ENCODE measurements around the gene AMBRA1.

AMBRA1 gene

DNA sequence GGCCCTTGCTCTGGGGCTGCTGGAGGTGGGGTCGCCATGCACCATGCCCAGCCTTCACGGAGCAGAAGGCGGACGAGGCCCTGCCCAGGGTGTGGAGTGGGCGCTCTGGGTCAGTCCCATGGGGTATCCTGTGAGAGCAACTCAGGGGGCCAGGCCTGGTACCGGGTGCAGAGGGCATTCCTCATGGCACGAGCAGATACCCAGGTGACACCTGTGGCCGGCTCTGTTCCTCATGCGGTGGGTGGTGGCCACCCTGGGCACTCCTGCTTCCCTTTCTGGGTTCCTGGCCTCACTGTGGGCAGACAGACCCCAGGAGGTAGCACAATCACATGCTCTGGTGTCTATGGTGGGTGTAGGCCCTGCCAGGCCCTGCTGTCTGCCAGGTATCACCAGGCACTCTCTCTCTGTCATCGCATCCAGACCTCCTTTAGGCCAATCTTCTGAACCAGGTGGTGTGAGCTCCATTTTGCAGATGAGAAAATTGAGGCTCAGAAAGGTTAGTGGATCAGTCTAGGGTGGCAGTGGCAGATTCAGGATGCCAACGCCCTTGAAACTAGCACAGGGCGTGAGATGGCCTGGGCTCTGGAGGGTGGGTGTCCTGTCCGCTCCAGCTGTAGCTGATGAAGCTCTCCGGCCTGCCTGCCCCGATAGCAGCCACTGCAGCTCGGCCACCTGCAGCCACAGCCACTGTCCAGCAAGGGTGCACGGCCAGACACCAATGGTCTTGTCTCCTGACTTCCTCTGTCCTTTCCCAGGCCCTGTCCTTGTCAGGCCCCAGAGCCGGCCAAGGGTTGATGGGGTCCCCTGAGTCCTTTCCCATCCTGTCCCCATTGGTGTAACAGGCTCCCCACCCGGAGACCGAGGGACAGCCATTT lies 231.4 kb downstream of the AMBRA1 start:
- no peak for ATAC-seq

DNA sequence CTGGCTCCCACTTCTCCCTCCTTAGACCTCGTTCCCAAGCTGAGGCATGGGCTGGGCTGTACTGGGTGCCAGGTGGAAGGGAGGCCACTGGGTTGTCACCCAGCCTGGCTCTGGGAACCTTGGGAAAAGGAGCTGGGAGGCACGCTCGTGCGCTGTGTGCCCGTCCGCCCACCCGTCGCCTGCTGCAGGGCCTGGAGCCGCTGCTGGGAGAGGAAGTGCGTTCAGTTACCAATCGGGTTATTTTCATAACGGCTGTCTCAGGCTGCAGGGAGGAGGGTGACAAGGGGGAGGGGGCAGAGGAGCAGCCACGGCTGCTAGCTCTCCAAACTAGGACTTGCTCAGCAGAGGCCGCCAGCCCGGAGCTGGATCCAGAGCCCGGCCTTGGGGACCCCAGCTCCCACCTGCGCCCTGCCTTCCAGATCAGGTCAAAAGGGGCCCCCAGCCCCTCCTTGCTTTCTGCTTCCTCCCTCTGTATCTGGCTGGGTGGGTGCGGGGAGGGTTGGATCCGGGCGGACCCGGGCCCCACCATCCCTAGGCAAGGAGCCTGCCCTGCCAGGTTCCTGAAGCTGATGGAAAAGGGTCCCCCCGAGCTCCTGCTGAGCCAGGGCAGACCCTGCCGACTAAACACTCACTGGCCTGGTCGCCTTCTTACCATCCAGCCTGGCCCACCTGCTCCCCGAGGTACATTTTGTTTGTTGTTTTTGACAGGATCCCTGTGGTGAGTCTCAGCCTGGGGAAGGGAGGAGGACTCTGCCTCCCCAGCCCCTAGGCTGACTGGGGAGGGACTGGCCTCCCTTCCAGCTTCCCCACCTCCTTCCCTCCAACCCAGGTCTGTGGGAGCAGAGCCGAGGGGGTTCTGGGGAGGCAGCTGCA lies 232.3 kb downstream of the AMBRA1 start:
- peak; percentile 91 to 93 for ATAC-seq

DNA sequence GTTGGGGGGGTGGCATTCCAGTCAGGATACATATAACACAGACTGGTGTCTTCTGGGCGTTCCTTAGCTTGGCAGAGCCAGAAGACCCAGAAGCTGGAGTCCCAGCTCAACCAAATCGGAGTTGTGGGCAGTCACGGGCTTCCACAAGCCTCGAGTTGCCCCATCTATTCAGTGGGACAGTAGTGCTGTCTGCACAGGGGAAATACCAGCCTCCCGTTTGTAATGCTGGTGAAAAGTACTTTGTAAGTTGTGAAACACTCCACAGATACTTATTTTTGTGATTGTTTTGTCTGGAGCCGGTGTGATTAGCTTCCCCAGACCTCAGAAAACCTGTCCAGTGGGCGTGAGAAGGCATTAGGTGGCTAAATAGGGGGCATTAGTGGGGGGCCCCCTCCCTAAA lies 232.9 kb downstream of the AMBRA1 start:
- ATAC-seq = peak in 1 of 2 donors; percentile 40

DNA sequence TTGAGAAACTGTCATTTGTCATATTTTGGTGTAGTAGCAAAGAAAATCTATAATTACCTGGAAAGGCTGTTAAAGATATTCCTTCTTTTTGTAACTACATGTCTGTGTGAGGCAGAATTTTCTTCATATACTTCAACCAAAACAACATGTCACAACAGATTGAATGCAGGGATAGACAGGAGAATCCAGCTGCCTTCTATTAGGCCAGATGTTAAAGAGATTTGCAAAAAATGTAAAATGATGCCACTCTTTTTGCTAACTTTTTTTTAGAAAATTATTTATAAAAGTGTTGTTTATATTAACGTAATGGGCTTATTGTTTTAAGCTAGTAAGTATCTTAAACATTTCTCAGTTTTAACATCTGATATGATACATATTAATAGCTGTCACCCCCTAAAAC lies 233.9 kb downstream of the AMBRA1 start:
- no peak for ATAC-seq

GRCh38 chr11:46357483-46357936 lies 236.3 kb downstream of the AMBRA1 start:
- ATAC-seq = no peak

DNA sequence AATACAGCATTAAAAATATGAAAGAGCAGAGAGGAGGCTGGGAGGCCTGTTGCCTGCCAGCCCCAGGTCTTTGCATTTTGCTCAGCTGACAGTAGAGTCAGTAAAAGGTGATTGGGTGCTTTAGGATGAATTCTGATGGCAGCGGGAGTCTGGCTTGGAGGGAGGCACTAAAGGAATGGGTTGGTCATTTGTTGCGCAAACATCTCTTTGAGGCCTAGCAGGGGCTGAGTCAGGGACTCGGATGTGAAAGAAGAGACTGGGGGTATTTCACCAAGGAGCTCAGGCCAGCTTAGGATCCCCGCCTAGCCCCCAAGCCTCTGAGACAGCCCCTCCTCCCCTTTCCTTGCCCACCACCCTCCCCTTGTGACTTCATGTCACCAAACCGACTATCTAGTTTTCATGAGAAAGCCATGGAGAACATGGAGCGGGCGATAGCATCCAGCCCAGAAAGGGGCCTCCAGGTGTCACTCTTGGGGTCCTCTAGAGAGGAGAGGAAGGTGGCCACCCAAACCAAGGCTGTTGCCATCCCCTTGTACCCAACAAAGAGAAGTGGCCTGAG lies 236.8 kb downstream of the AMBRA1 start:
- no peak for ATAC-seq

DNA sequence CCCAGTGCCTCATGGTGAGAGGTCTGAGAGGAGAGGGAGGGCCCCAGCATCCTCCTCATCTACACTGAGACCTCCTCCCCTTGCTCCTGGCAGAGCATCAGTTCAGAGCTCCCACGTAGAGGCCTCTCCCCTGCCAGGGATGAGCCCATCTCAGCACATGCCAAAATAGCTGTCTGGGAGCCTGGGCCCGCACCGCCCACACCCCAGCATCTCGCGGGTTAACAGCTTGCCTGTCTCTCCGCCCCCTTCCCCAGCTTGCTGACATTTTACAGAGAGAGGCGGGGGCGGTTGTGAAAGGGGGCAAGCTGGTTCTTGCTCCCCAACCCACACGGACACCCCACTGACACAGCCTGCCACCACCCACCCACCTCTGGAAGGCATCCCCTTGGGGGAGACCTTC lies 240.1 kb downstream of the AMBRA1 start:
- ATAC-seq = peak; percentile 15 to 37

- peak; percentile 45 to 52 for ATAC-seq
These were observed 241.6 kb downstream of the AMBRA1 start for GRCh38 chr11:46352063-46352841.

DNA sequence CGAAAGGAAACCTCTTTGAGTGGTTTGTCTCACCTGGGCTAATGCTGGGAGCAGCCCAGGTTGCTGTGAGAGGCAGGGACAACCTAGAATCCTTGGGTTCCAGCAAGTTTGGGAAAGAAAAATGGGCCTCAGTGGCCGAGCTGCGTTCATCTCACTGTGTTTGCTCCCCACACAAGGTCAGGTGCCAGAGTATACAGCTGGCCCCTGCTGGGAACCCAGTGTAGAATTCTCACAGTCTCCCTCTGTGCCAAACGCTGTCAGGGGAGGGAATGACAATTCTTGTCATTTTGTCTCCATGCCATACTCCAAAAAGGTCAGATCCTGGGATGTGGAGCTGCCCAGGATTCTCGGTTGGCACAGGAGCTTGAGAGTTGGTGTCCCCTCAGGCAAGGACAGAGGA lies 242.2 kb downstream of the AMBRA1 start:
- ATAC-seq = no peak

GRCh38 chr11:46351148-46351547 lies 242.7 kb downstream of the AMBRA1 start:
- ATAC-seq = no peak

DNA sequence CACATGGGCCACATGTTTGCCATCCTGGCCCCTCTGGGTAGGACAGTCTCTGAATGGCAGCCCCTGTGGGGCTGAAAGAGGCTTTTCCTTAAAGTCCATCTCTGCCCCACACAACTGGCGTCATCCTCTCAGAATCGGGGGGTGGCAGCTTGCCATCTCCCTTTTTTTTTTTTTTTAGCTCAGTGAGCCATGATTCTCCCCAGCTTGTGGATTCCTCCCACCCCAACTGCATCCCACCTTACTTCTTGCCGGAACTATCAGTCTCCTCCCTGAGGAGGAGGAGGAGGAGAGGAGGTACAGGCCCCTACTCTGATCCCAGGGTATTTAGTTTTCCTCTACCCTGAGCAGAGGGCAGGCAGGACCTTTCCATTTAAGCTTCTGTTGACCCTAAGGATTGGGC lies 243.1 kb downstream of the AMBRA1 start:
- ATAC-seq = no peak

DNA sequence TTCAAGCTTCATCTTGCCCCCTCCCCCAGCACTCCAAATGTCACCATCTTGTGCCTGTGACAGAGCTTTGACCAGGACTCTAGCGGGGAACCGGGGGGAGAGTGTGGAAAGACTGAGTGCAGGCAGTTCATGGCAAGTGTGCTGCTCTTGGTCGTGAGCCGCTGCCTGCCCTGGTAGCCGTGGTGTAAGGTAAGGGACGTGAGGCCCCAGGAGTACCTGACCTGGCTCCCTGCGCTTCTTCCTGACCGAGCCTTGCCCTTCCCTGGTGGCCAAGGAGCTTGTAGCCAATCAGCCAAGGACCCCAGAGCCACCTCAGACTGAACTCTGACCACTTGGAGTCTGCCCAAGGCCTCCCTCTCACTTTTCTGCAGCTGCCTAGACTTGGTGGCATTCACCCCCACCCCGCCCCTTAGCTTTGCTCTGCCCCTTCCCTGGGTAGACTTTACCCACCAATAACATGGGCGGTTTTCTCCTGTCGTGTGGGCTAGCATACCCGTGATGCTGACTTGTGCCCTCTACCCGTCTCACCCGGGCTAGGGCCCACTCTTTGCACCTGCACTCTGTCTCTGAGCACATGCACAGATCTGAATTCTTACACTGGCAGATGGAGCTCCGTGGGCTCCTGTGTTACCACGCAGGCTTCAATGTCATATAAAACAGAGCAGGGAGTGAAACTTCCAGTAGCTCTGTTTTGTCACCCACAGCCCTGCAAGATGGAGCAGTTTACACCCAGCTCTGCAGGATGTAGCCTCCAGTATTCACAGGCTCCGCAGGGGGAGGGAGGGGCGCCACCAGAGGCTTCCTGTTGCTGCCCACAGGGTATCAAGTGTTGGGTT lies 245.0 kb downstream of the AMBRA1 start:
- ATAC-seq = peak in 1 of 2 donors; percentile 8

DNA sequence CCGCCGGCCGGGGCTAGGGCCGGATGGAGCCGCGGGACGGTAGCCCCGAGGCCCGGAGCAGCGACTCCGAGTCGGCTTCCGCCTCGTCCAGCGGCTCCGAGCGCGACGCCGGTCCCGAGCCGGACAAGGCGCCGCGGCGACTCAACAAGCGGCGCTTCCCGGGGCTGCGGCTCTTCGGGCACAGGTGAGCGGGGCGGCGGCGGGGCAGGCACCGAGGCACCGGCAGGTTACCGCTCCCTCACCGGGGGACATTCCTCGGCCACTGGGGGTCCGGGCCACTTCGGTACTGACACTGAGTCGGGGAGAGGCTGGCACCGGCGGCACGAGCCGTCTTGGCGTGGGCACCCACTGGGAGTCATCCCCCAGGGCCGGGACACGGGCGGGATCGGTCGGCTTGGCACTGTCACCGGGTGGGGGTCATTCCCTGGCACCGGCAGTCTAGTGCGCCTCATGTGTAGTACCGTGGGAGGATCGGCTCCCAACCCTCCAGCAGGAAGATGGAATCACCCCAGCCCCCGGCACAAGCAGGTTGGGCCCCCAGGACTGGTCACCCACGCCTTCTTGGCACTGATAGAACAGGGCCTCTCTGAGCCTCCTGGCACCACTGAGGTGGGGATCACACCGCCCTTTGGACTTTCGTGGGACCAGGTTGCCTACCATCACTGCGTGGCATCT lies 246.0 kb downstream of the AMBRA1 start:
- no peak for ATAC-seq

DNA sequence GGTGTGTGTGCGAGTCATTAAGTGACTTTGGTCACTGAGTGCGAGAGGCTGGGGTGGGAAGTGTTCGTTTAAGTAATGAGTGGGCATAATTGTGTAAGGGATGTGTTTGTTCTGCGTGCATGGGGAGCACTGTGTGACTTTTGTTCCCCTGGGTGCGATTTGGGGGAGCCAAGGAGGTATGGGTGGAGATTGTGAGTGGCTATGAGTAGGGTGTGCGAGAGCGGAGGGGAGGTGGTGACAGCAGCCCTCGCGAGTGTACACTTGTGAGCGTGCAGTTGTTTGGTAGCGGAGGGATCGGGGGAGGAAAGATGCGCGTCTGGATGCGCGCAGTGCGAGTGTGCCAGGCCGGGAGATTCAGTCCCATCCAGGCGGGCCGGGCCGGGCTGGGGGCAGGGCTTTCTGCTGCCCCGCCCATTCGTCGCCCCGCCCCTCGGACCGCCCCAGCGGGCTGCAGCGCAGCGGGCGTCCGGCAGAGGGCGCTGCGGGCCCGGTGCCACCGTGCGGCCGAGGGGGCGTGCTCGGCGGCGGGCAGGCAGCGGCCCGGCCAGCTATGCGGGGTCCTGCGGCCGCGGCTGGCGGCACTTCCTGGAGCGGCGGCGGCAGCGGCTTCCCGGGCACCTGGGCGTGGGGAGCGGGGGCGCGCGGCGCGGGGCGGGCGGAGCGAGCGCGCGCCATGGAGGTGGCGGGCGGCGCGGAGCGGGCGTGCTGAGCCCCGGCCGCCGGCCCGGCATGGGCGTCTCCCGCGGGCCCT lies 246.8 kb downstream of the AMBRA1 start, which contains the start of gene DGKZ:
Gene DGKZ, plus strand, starts transcription at position 578 of the 751 bp plus-strand sequence. CDS start 197 bp downstream, outside the sequence.
- ATAC-seq = peak; percentile 73 to 74
